H1 (cell line): ENCODE measurements around the gene BABAM2.

Source experiments
- CEBPB ChIP-seq: IDR thresholded peaks from 2 replicates; pipeline ENCODE4 v1.6.1; 2012; ENCODE audit warnings: low read depth, low read length
- CHD1 ChIP-seq: IDR thresholded peaks from 2 replicates; pipeline ENCODE4 v1.6.1; 2012; ENCODE audit warnings: low read depth, low read length, improper control_type of control experiment
- CTCF ChIP-seq, 3 experiments: IDR thresholded peaks; 1 replicate in 2 of 3; 2 replicates in 1 of 3; pipeline versions ENCODE4 v1.5.1 to v1.6.1; 2011; ENCODE audit warnings: low read length in 3 of 3, mild to moderate bottlenecking in 3 of 3, inconsistent platforms in 2 of 3, low read depth in 1 of 3, moderate library complexity in 1 of 3; ENCODE audit not compliant: insufficient read depth in 1 of 3; ENCODE audit errors: control extremely low read depth in 1 of 3
- EZH2 ChIP-seq: fragments of 200-600 bp; sonication (generic); IDR thresholded peaks from 2 replicates; pipeline ENCODE4 v1.7.1; 2012; ENCODE audit warnings: low read depth, mild to moderate bottlenecking, moderate library complexity, low read length, inconsistent platforms; ENCODE audit not compliant: severe bottlenecking
- POLR2A ChIP-seq, 2 experiments: IDR thresholded peaks; 1 replicate in 1 of 2; 2 replicates in 1 of 2; pipeline ENCODE4 v1.6.1; 2011; ENCODE audit warnings: low read depth in 2 of 2, low read length in 2 of 2, mild to moderate bottlenecking in 2 of 2; ENCODE audit errors: control extremely low read depth in 1 of 2
- RAD21 ChIP-seq, 2 experiments: IDR thresholded peaks in 1 of 2; conservative IDR thresholded peaks in 1 of 2; 2 replicates each; pipeline ENCODE4 v1.6.1; 2011; ENCODE audit warnings: low read depth in 2 of 2, low read length in 2 of 2, improper control_type of control experiment in 1 of 2, inconsistent platforms in 1 of 2, mild to moderate bottlenecking in 1 of 2, moderate library complexity in 1 of 2
- SIN3A ChIP-seq, 2 experiments: IDR thresholded peaks in 1 of 2; conservative IDR thresholded peaks in 1 of 2; 2 replicates each; pipeline ENCODE4 v1.6.1; 2011 to 2012; ENCODE audit warnings: low read length in 2 of 2, improper control_type of control experiment in 1 of 2, low read depth in 1 of 2, mild to moderate bottlenecking in 1 of 2
- SIRT6 ChIP-seq: IDR thresholded peaks from one replicate; pipeline ENCODE4 v1.7.1; 2012; ENCODE audit warnings: low read length, inconsistent platforms
- TAF1 ChIP-seq: IDR thresholded peaks from 2 replicates; pipeline ENCODE4 v1.6.1; 2011; ENCODE audit warnings: mild to moderate bottlenecking, low read depth, low read length
- YY1 ChIP-seq: IDR thresholded peaks from 2 replicates; pipeline ENCODE4 v1.6.1; 2011; ENCODE audit warnings: low read depth, mild to moderate bottlenecking, low read length

- TF ChIP-seq EZH2, result no peak
- no peak for TF ChIP-seq CHD1
- no peak for TF ChIP-seq POLR2A (IDR thresholded peaks at IDR 0.05; ENCODE audit: control extremely low read depth in 1 of 2, low read depth in 2 of 2, low read length in 2 of 2)
- TF ChIP-seq CEBPB, result no peak
- no peak for TF ChIP-seq RAD21 (IDR thresholded peaks at IDR 0.05 in 1 of 2, conservative IDR thresholded peaks at IDR 0.05 in 1 of 2; ENCODE audit: low read depth in 2 of 2, low read length in 2 of 2)
- no peak for TF ChIP-seq CTCF (IDR thresholded peaks at IDR 0.05; ENCODE audit: control extremely low read depth in 1 of 3, insufficient read depth in 1 of 3, low read depth in 1 of 3, low read length in 3 of 3)
- TF ChIP-seq TAF1, result no peak
- no peak for TF ChIP-seq SIRT6
- TF ChIP-seq SIN3A (conservative IDR thresholded peaks at IDR 0.05 in 1 of 2, IDR thresholded peaks at IDR 0.05 in 1 of 2; ENCODE audit: low read depth in 1 of 2, low read length in 2 of 2), result no peak
- TF ChIP-seq YY1, result no peak
These were observed 391.7 kb downstream of the BABAM2 start for GRCh38 chr2:28282248-28282647.
